NB4 (cell line): ENCODE data around the gene PAGE2B.

ENCODE experiments used
- MYC ChIP-seq: IDR thresholded peaks from 2 replicates; pipeline ENCODE4 v1.6.1; 2011; ENCODE audit warnings: low read depth, low read length
- POLR2A ChIP-seq: IDR thresholded peaks from 2 replicates; pipeline ENCODE4 v1.6.1; 2011; ENCODE audit warnings: mild to moderate bottlenecking; ENCODE audit not compliant: insufficient read length; ENCODE audit errors: extremely low read depth
- TF ChIP-seq, protein P1 (sequence below): IDR thresholded peaks from one replicate; pipeline ENCODE4 v1.5.1; 2012; ENCODE audit warnings: low read depth, low read length
- TF ChIP-seq, protein P2 (sequence below): IDR thresholded peaks from 2 replicates; pipeline ENCODE4 v1.6.1; 2011; ENCODE audit warnings: low read depth, low read length

DNA sequence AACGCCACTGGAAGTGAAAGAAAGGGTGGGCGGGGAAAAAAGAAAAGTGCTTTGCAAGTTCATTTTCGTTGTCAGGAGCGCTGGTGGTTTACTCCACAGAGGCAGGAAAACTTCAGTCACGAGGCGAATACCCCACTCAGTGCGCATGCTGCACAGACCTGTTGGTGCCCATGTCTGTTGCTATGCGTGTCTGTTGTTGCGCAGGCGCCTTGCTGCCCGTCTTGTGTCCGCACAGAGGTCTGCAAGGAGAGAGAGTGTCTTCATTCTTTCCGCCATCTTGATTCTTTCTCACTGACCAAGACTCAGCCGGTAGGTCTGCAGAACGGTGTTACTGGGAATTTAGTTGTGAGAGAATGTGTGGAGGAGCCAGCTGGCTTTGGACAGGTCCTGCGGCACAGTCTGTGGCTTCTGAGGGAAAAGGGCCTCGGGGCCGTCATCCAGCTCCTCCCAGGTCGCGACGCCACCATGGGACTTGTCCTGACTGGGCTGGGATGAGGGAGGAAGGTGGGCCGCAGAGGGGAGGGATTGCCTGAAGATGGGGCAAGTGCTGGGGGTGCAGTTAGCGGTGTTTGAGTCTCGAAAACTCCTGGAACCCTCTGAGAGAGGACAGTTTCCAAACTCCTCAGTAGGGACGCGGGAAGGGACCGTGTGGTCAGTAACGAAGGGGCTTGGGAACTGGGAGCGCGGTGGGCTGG, 14.1 kb downstream of the PAGE2B start, which contains the start of gene PAGE2:
- TF ChIP-seq POLR2A (no peak), MYC (no peak)
- TF ChIP-seq, protein P1, sequence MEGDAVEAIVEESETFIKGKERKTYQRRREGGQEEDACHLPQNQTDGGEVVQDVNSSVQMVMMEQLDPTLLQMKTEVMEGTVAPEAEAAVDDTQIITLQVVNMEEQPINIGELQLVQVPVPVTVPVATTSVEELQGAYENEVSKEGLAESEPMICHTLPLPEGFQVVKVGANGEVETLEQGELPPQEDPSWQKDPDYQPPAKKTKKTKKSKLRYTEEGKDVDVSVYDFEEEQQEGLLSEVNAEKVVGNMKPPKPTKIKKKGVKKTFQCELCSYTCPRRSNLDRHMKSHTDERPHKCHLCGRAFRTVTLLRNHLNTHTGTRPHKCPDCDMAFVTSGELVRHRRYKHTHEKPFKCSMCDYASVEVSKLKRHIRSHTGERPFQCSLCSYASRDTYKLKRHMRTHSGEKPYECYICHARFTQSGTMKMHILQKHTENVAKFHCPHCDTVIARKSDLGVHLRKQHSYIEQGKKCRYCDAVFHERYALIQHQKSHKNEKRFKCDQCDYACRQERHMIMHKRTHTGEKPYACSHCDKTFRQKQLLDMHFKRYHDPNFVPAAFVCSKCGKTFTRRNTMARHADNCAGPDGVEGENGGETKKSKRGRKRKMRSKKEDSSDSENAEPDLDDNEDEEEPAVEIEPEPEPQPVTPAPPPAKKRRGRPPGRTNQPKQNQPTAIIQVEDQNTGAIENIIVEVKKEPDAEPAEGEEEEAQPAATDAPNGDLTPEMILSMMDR = no peak
- TF ChIP-seq, protein P2, sequence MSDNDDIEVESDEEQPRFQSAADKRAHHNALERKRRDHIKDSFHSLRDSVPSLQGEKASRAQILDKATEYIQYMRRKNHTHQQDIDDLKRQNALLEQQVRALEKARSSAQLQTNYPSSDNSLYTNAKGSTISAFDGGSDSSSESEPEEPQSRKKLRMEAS = no peak
